Renal cortical epithelial cell (primary cell): ENCODE measurements around the gene CSE1L. TPM values are rescaled to one million over a fixed set of nuclear protein-coding genes. Genes with fewer than 3 reads are reported as not detected.
A peak's percentile ranks its signal among the peaks of the same experiment; 100 is the strongest.
"Not testable (repeated sequence)": the region's sequence is repeated elsewhere in the genome, so short reads cannot be mapped to it uniquely, and the experiment has no call there.

Experiments used
- DNase-seq: peaks from one replicate; pipeline ENCODE4 v3.0.0-alpha.2; 2011; ENCODE audit warnings: low read depth
- total RNA-seq: library from RNA; depleted of rRNA; stranded (reverse); fragments of >200 nt; gene quantifications from 2 replicates; pipeline ENCODE4 v1.2.3, GENCODE V29; 2014

Gene CSE1L
- total RNA-seq, 1 donor from 2014 or later, result 96.4 TPM

GRCh38 chr20:49119988-49120387 is 73.9 kb downstream of the CSE1L start:
- DNase-seq, result no peak

GRCh38 chr20:49122920-49123319 is 76.8 kb downstream of the CSE1L start:
- no peak for DNase-seq

- DNase-seq, result no peak
These were observed 77.9 kb downstream of the CSE1L start for GRCh38 chr20:49123982-49124381.

DNA sequence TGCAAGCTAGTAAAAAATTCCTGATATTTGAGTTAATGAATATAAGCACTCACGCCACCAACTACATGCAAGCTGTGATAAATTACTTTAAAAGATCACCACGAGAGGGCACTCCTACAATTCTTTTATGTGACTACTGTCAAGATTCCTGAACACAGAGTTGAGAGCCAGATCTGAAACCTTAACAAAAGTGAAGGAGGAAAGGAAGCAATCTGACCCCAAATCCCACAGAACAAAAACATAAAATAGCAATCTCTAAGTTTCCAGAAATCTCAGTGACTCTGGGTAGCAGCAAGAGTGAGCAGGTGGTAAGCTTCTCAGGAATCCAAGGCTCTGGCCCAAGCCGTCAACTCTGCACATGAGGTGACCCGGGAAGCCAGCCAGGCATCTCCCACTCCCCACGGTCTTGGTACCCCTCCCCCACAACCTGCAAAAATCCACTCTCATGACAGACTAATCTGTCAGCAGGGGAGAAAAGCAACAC is 86.9 kb downstream of the CSE1L start:
- peak; percentile 79 for DNase-seq

DNA sequence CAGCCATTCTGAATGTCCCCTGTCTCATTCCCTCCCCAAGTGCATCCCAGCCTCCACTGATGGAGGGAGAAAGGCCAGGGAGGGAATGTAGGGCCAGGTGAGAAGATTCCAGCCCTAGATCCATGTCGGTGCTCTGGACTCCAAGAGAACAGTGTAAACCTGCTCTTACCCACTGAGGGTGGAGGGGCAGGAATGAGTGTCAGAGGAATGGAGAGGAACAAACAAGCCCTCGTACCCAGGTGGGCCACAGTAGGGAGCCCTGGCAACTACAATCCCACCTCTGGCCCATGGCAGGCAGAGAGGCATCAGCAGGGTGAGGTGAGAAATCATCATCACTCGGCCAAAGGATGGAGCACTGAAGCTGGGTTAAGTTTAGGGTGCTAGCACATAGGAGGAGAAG is 87.5 kb downstream of the CSE1L start:
- no peak for DNase-seq

DNA sequence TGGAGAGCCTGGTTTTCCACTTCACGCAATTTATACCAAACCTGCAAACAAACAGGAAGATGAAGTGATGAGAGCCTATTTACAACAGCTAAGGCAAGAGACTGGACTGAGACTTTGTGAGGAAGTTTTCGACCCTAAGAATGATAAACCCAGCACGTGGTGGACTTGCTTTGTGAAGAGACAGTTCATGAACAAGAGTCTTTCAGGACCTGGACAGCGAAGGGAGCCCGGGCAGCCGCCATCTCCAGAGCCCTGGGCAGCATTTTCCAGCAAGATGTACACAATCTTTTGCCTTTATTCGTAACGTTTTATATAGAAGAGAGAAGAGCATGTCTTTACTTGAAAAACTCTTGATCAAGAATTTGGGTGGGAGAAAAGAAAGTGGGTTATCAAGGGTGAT is 88.7 kb downstream of the CSE1L start:
- not testable (repeated sequence) for DNase-seq

DNA sequence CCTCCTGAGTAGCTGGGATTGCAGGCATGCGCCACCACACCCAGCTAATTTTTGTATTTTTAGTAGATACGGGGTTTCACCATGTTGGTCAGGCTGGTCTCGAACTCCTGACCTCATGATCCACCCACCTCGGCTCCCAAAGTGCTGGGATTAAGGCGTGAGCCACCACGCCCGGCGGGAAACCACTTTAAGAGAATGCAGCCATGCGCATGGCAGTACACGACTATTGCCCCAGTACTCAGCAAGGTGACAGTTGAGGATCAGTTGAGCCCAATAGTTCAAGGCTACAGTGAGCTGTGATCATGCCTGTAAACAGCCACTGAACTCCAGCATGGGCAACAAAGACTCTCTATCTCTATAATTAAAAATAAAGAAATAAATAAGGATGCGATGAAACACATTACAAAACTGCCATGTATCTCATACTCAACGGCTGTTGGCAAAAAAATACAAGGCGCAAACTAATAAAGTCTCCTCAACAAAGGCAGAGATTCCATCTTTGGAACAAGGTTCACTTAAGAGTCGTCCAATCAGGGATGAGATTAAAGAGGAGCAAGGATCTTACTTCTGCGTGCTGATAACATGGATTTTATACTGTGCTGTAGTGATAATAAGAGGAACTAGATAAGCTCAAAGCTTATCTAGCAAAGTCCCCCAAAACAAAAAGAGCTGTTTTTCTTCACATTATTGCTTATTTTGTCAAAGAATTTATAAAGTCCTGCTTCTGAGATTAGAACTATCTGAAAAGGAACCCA is 90.9 kb downstream of the CSE1L start:
- DNase-seq, result no peak

DNA sequence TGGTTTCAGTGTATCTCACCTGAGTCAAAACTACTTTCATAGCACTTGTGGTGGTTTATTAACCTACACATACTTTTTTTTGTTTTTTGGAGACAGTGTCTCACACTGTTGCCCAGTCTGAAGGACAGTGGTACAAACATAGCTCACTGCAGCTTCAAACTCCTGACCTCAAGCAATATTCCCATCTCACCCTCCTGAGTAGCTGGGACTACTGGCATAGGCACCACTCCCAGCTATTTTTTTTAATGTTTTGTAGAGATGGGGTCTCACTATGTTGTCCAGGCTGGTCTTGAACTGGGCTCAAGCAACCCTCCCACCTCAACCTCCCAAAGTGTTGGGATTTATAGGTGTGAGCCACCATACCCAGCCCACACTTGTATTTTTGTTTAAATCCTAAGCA is 92.3 kb downstream of the CSE1L start:
- DNase-seq, result no peak

DNA sequence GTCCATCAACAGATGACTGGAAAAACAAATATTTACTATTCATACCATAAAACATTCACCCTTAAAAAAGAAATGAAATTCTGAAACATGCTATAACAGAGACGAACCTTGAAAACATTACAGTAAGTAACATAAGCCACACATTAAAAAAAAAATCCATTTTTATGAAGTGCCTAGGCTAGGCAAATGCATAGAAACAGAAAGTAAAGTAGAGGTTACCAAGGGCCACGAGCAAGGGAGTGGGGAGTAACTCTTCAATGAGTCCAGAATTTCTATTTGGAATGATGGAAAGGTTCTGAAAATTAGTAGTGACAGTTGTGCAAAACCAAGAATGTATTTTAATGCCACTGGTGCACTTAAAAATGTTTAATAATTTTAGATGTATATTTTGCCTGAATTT is 94.3 kb downstream of the CSE1L start:
- DNase-seq, result no peak

- no peak for DNase-seq
These were observed 94.7 kb downstream of the CSE1L start for GRCh38 chr20:49140834-49141233.

Other genes with a start within 250 kb of the CSE1L start
- under 0.01 and 1.5 TPM in 2 replicates for gene PREX1, start 218.3 kb upstream of the CSE1L start, total RNA-seq
- gene ARFGEF2, start 124.6 kb upstream of the CSE1L start, total RNA-seq, result 58.7 and 71.0 TPM in 2 replicates
- gene STAU1, start 142.0 kb downstream of the CSE1L start, total RNA-seq, result 47.2 and 117 TPM in 2 replicates
- gene DDX27, start 173.1 kb downstream of the CSE1L start, total RNA-seq, result 50.5 and 61.1 TPM in 2 replicates
- gene ZNFX1, start 231.7 kb downstream of the CSE1L start, total RNA-seq, result 51.9 and 89.2 TPM in 2 replicates